GM12874 (cell line): ENCODE data around the gene JMJD8.

Source experiments
- CTCF ChIP-seq: IDR thresholded peaks from 2 replicates; pipeline ENCODE4 v1.5.1; 2011; ENCODE audit warnings: low read depth, mild to moderate bottlenecking, control low read depth, low read length, moderate library complexity; ENCODE audit not compliant: insufficient read depth

The JMJD8 gene

GRCh38 chr16:644556-644955 lies 39.6 kb downstream of the JMJD8 start:
- TF ChIP-seq CTCF: no peak

- no peak for TF ChIP-seq CTCF
Observed at GRCh38 chr16:643050-643368, 41.1 kb downstream of the JMJD8 start.

GRCh38 chr16:642189-643049 lies 41.7 kb downstream of the JMJD8 start:
- TF ChIP-seq CTCF: no peak

- TF ChIP-seq CTCF: no peak
Observed at GRCh38 chr16:641326-642188, 42.6 kb downstream of the JMJD8 start, which contains the start of gene MCRIP2. TSS of gene MCRIP2 (plus strand) at chr16:641828. CDS start at chr16:641992, 164 bp downstream.

- TF ChIP-seq CTCF: no peak
Observed at GRCh38 chr16:640614-641013, 43.5 kb downstream of the JMJD8 start.

GRCh38 chr16:638836-639235 lies 45.3 kb downstream of the JMJD8 start:
- TF ChIP-seq CTCF: no peak

- TF ChIP-seq CTCF: no peak
Observed at GRCh38 chr16:638034-638543, 46.0 kb downstream of the JMJD8 start.
